Neutrophil (primary cell): ENCODE results near the gene RAD51B.

ENCODE experiments used
- H3K27ac ChIP-seq: fragments of 200-600 bp; sonication (generic); 2 replicates; pipeline ENCODE4 v1.5.1; 2016; ENCODE audit warnings: mild to moderate bottlenecking, moderate library complexity
- H3K27me3 ChIP-seq: fragments of 200-600 bp; sonication (generic); 2 replicates; pipeline ENCODE4 v1.6.0; 2016; ENCODE audit warnings: mild to moderate bottlenecking
- H3K36me3 ChIP-seq: fragments of 200-600 bp; sonication (generic); 2 replicates; pipeline ENCODE4 v1.5.1; 2017
- H3K4me1 ChIP-seq, 2 experiments: fragments of 200-600 bp in 1 of 2; sonication (generic) in 1 of 2; 1 replicate in 1 of 2; 2 replicates in 1 of 2; pipeline versions ENCODE4 v1.5.1 to v1.6.1; 2013 to 2016; ENCODE audit warnings: low read depth in 1 of 2, low read length in 1 of 2, mild to moderate bottlenecking in 1 of 2, moderate library complexity in 1 of 2; ENCODE audit not compliant: control insufficient read depth in 1 of 2, insufficient read depth in 1 of 2
- H3K4me3 ChIP-seq, 2 experiments: fragments of 200-600 bp in 1 of 2; sonication (generic) in 1 of 2; 1 replicate in 1 of 2; 2 replicates in 1 of 2; pipeline ENCODE4 v1.5.1; 2013 to 2016; ENCODE audit warnings: low read depth in 1 of 2, low read length in 1 of 2, mild to moderate bottlenecking in 1 of 2, moderate library complexity in 1 of 2
- H3K9me3 ChIP-seq: fragments of 200-600 bp; sonication (generic); 2 replicates; pipeline ENCODE4 v1.5.1; 2016
- CTCF ChIP-seq: fragments of 200-600 bp; sonication (generic); IDR thresholded peaks from 2 replicates; pipeline ENCODE4 v1.5.1; 2016; ENCODE audit warnings: antibody characterized with exemption

Gene RAD51B

GRCh38 chr14:68230202-68230949, 410.8 kb downstream of the RAD51B start:
- Histone ChIP-seq H3K36me3 (no peaks in the 10 kb centered on the region), H3K9me3 (no peaks in the 10 kb centered on the region), H3K4me1 (no peaks in the 10 kb centered on the region), H3K27ac (no peak overlapping the region), H3K4me3 (no peak overlapping the region), H3K27me3 (no peaks in the 10 kb centered on the region)
- no peak for TF ChIP-seq CTCF

DNA sequence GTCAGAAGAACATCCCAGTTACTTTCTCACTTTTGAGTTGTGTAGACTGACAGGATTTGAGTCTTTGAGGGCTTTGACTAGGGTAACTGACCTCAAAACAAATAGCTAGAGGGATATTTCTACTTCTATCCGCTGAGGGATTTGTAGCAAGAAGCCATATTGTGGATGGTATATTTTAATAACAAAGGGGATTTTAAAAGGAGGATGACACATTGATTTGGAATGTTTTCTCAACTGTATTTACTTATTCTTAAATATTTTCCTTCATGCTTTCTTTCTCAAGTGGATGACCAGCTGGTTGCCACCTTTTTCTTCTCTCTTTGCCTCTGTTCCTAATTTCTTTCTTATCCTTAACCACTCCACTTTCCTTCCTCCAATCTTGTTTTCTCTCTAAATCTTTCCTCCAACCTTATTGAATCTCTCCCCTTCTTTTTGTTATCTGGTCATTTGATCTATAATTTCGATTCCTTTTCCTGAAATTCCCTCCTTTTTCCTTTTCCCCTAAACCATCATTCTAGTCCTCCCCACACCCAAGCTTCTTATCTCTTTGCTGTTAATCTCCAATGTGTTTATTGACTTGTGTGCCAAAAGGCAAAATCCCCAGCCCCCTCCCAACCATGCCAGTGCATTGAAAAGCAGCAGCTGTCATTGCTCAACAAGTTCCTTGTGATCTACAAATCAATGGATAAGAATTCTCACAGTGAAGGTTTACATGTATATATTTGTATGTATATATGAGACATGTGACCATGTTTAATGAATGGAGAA, 411.6 kb downstream of the RAD51B start:
- Histone ChIP-seq H3K4me1 (no peaks in the 10 kb centered on the region), H3K4me3 (no peak overlapping the region), H3K27me3 (no peaks in the 10 kb centered on the region), H3K27ac (no peak overlapping the region), H3K36me3 (no peaks in the 10 kb centered on the region), H3K9me3 (no peaks in the 10 kb centered on the region)
- no peak for TF ChIP-seq CTCF

DNA sequence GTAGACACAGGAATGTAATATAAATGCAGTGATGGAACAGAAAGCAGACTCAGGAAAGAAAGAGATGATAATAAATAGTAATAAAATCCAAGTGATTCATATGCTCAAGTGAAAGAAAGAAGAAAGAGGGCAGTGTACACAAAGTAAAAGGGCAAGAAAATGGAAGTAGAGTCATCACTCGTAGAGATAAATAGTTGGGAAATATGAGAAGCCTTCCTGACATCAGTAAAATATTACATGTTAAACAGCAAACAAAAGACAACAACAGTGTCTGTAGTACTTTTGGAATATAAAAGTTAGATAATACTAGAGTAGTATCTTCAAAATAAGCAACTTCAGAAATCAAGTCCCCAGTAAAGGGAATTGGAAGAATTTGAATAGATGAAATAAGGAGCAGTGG, 412.3 kb downstream of the RAD51B start:
- no peak overlapping the region for H3K4me3 ChIP-seq
- no peak overlapping the region for H3K27ac ChIP-seq
- no peaks in the 10 kb centered on the region for H3K27me3 ChIP-seq
- no peaks in the 10 kb centered on the region for H3K4me1 ChIP-seq
- TF ChIP-seq CTCF = no peak
- H3K9me3 ChIP-seq = no peaks in the 10 kb centered on the region
- H3K36me3 ChIP-seq = no peaks in the 10 kb centered on the region

GRCh38 chr14:68232300-68233055, 412.9 kb downstream of the RAD51B start:
- no peak for TF ChIP-seq CTCF
- Histone ChIP-seq H3K27ac (no peak overlapping the region), H3K9me3 (no peaks in the 10 kb centered on the region), H3K36me3 (no peaks in the 10 kb centered on the region), H3K4me1 (no peaks in the 10 kb centered on the region), H3K27me3 (no peaks in the 10 kb centered on the region), H3K4me3 (no peak overlapping the region)

GRCh38 chr14:68233101-68233784, 413.7 kb downstream of the RAD51B start:
- Histone ChIP-seq H3K27ac (no peak overlapping the region), H3K9me3 (no peaks in the 10 kb centered on the region), H3K36me3 (no peaks in the 10 kb centered on the region), H3K4me1 (no peaks in the 10 kb centered on the region), H3K4me3 (no peak overlapping the region), H3K27me3 (no peaks in the 10 kb centered on the region)
- TF ChIP-seq CTCF = no peak
